GM12878 (cell line): ENCODE data around the gene DUSP8. TPM values are rescaled to one million over a fixed set of nuclear protein-coding genes. Genes with fewer than 3 reads are reported as not detected.

Experiments
- ATAC-seq: fragments of 200-7000 bp; cut with Tn5 transposase; 3 replicates; pipeline ENCODE4 v1.9.1; 2020; ENCODE audit warnings: mild to moderate bottlenecking, moderate library complexity
- BruUV-seq: library from RNA; stranded (reverse); fragments of 400-500 nt; replicated peaks from 2 replicates; lab custom pipeline; 2021; lab: Mats Ljungman, UMichigan
- CTCF ChIA-PET: fragments of 300-600 bp; sonication (Branson Sonifier 250); formaldehyde crosslinking; extraction: SDS; loops from one replicate; lab custom pipeline; 2021; ENCODE audit warnings: inconsistent platforms; lab: Yijun Ruan, JAX
- POLR2A ChIA-PET: fragments of 350-600 bp; formaldehyde crosslinking; extraction: SDS; loops from one replicate; lab custom pipeline; 2021; ENCODE audit warnings: inconsistent platforms; lab: Charles Lee
- RAD21 ChIA-PET: fragments of 300-600 bp; sonication (Branson Sonifier 250); formaldehyde crosslinking; loops from one replicate; lab custom pipeline; 2023; ENCODE audit warnings: antibody characterized with exemption; ENCODE audit not compliant: unreplicated experiment; lab: Charles Lee
- SMC1A ChIA-PET: fragments of 300-600 bp; sonication (Branson Sonifier 250); formaldehyde crosslinking; loops from one replicate; lab custom pipeline; 2023; ENCODE audit not compliant: unreplicated experiment, uncharacterized antibody; lab: Charles Lee
- DNase-seq: peaks from one replicate; pipeline ENCODE4 v3.0.0-alpha.2; 2011; ENCODE audit warnings: low read depth, low spot score
- FAIRE-seq: peaks from 3 replicates; lab custom pipeline; 2011; peaks lifted over from hg19 to GRCh38; lab: Jason Lieb, UNC
- H2AFZ ChIP-seq: 2 replicates; pipeline ENCODE4 v1.6.0; 2011; ENCODE audit warnings: low read depth, low read length, control low read depth; ENCODE audit not compliant: control insufficient read depth
- H3K27ac ChIP-seq: 2 replicates; pipeline ENCODE4 v1.5.1; 2011; ENCODE audit warnings: control low read depth; ENCODE audit not compliant: control insufficient read depth, insufficient read depth
- H3K27me3 ChIP-seq, 2 experiments: replicated peaks in 1 of 2; 2 replicates each; pipeline versions ENCODE4 v1.6.0 to v1.6.1; 2011; ENCODE audit warnings: low read length in 1 of 2; ENCODE audit not compliant: control insufficient read depth in 2 of 2, insufficient read depth in 2 of 2
- H3K36me3 ChIP-seq, 2 experiments: 2 replicates each; pipeline ENCODE4 v1.5.1; 2011; ENCODE audit warnings: low read length in 1 of 2; ENCODE audit not compliant: control insufficient read depth in 2 of 2, insufficient read depth in 2 of 2
- H3K4me1 ChIP-seq: 2 replicates; pipeline ENCODE4 v1.6.1; 2011; ENCODE audit warnings: mild to moderate bottlenecking, low read length, moderate library complexity, mixed read lengths; ENCODE audit not compliant: control insufficient read depth, insufficient read depth
- H3K4me2 ChIP-seq: 2 replicates; pipeline ENCODE4 v1.6.0; 2011; ENCODE audit warnings: control low read depth; ENCODE audit not compliant: control insufficient read depth, insufficient read depth
- H3K4me3 ChIP-seq: fragments of 200-600 bp; sonication (generic); 2 replicates; pipeline ENCODE4 v1.5.1; 2016
- H3K79me2 ChIP-seq: 2 replicates; pipeline ENCODE4 v1.6.0; 2011; ENCODE audit warnings: low read length; ENCODE audit not compliant: control insufficient read depth, insufficient read depth
- H3K9ac ChIP-seq: 2 replicates; pipeline ENCODE4 v1.8.0; 2011; ENCODE audit warnings: low read length, control low read depth, mixed read lengths; ENCODE audit not compliant: control insufficient read depth, insufficient read depth
- H3K9me3 ChIP-seq: replicated peaks from 3 replicates; pipeline ENCODE4 v1.5.1; 2011; ENCODE audit warnings: mild to moderate bottlenecking, low read length; ENCODE audit not compliant: control insufficient read depth, insufficient read depth
- H4K20me1 ChIP-seq: 2 replicates; pipeline ENCODE4 v1.6.0; 2011; ENCODE audit not compliant: control insufficient read depth, insufficient read depth
- BCL11A ChIP-seq: IDR thresholded peaks from 2 replicates; pipeline ENCODE4 v1.6.1; 2011; ENCODE audit warnings: low read depth, low read length
- BHLHE40 ChIP-seq, 2 experiments: fragments of 450-650 bp in 1 of 2; IDR thresholded peaks; 2 replicates each; pipeline ENCODE4 v1.6.1; 2011 to 2017; ENCODE audit warnings: low read depth in 2 of 2, borderline replicate concordance in 1 of 2, improper control_type of control experiment in 1 of 2, low read length in 1 of 2, mild to moderate bottlenecking in 1 of 2
- CBX5 ChIP-seq: sonication (generic); IDR thresholded peaks from 2 replicates; pipeline ENCODE4 v1.6.1; 2016; ENCODE audit warnings: low read depth, moderate library complexity, mild to moderate bottlenecking, inconsistent platforms
- CHD4 ChIP-seq: fragments of 200-600 bp; sonication (generic); IDR thresholded peaks from 2 replicates; pipeline ENCODE4 v1.6.1; 2016; ENCODE audit warnings: mild to moderate bottlenecking
- JUND ChIP-seq: IDR thresholded peaks from 2 replicates; pipeline ENCODE4 v1.6.1; 2012; ENCODE audit warnings: low read depth, mild to moderate bottlenecking, low read length, improper control_type of control experiment, moderate library complexity
- KDM1A ChIP-seq: fragments of 200-600 bp; sonication (generic); IDR thresholded peaks from 2 replicates; pipeline ENCODE4 v1.6.1; 2016; ENCODE audit warnings: borderline replicate concordance
- MYB ChIP-seq: fragments of 150-350 bp; IDR thresholded peaks from 2 replicates; pipeline ENCODE4 v1.6.1; 2014; ENCODE audit warnings: mild to moderate bottlenecking, low read depth, low read length, borderline replicate concordance
- MYC ChIP-seq: IDR thresholded peaks from 2 replicates; pipeline ENCODE4 v1.6.1; 2011; ENCODE audit warnings: mild to moderate bottlenecking, low read length, moderate library complexity, inconsistent platforms; ENCODE audit not compliant: insufficient read depth, insufficient replicate concordance, insufficient read length, severe bottlenecking
- NFIC ChIP-seq: IDR thresholded peaks from 2 replicates; pipeline ENCODE4 v1.6.1; 2012; ENCODE audit warnings: low read depth, mild to moderate bottlenecking, inconsistent platforms, low read length, moderate library complexity
- POLR2A ChIP-seq: IDR thresholded peaks from 2 replicates; pipeline ENCODE4 v1.6.1; 2011; ENCODE audit warnings: low read depth, mild to moderate bottlenecking, low read length
- POLR2AphosphoS5 ChIP-seq: IDR thresholded peaks from 2 replicates; pipeline ENCODE4 v1.6.1; 2011; ENCODE audit warnings: mild to moderate bottlenecking, low read length, inconsistent platforms
- TARDBP ChIP-seq: IDR thresholded peaks from 2 replicates; pipeline ENCODE4 v1.6.1; 2016; ENCODE audit warnings: borderline replicate concordance
- ZNF217 ChIP-seq: fragments of 450-650 bp; IDR thresholded peaks from 2 replicates; pipeline ENCODE4 v1.6.1; 2017; ENCODE audit warnings: antibody characterized with exemption, mild to moderate bottlenecking
- ZZZ3 ChIP-seq: IDR thresholded peaks from 2 replicates; pipeline ENCODE4 v1.6.1; 2011; ENCODE audit warnings: low read depth; ENCODE audit not compliant: control insufficient read depth, insufficient read length
- WGBS: methylation state at CpG from one replicate; pipeline ENCODE4 v1.1.6; 2016; ENCODE audit warnings: low lambda C conversion rate; ENCODE audit not compliant: insufficient replicate concordance, insufficient coverage; ENCODE audit errors: missing lambda C conversion rate; 5-methylcytosine and 5-hydroxymethylcytosine counted together
- in situ Hi-C: fragments of 300-500 bp; cut with MboI; formaldehyde crosslinking; loops from 9 replicates; pipeline ENCODE4 v1.14.3; 2018; ENCODE audit warnings: mixed read lengths
- intact Hi-C: fragments of 100-400 bp; cut with micrococcal nuclease; formaldehyde crosslinking; loops from one replicate; pipeline ENCODE4 v1.14.2; 2022; ENCODE audit not compliant: unreplicated experiment
- polyA plus RNA-seq, 11 experiments: library from polyadenylated mRNA; depleted of rRNA in 4 of 11; unstranded in 6 of 11; stranded (reverse) in 5 of 11; fragments of >200 nt; fragmentation: Nextera tagmentation in 4 of 11; fragmentation: Illumina TruSeq in 1 of 11; extraction: Ambion mirVana in 4 of 11; extraction: Trizol in 1 of 11; gene quantifications; 1 replicate in 1 of 11; 2 replicates in 10 of 11; pipeline versions ENCODE4 v1.2.1 to v1.2.3, GENCODE V29; 2011 to 2016; ENCODE audit warnings: inconsistent platforms in 2 of 11, missing spikeins in 2 of 11, low read depth in 1 of 11
- total RNA-seq, 4 experiments: library from RNA; depleted of rRNA in 3 of 4; stranded (reverse); fragments of >200 nt in 3 of 4; fragmentation: Illumina TruSeq in 1 of 4; extraction: Trizol in 1 of 4; gene quantifications; 2 replicates each; pipeline versions ENCODE4 v1.2.1 to v1.2.3, GENCODE V29; 2013 to 2021
- TF ChIP-seq, protein P1 (sequence below): fragments of 450-650 bp; IDR thresholded peaks from 2 replicates; pipeline ENCODE4 v1.6.1; 2017; ENCODE audit warnings: mild to moderate bottlenecking, moderate library complexity
- TF ChIP-seq, protein P2 (sequence below): fragments of 450-650 bp; IDR thresholded peaks from 2 replicates; pipeline ENCODE4 v1.6.1; 2018; ENCODE audit warnings: mild to moderate bottlenecking, low read depth, moderate library complexity; ENCODE audit not compliant: partially characterized antibody

DUSP8 gene
- total and polyA plus RNA-seq, 10 of the 15 experiments (the other 5 are each of a cell fraction or from before 2014, with no cell fraction given): 0.04 to 1.7 (median 0.26) TPM; not detected in 6

DNA sequence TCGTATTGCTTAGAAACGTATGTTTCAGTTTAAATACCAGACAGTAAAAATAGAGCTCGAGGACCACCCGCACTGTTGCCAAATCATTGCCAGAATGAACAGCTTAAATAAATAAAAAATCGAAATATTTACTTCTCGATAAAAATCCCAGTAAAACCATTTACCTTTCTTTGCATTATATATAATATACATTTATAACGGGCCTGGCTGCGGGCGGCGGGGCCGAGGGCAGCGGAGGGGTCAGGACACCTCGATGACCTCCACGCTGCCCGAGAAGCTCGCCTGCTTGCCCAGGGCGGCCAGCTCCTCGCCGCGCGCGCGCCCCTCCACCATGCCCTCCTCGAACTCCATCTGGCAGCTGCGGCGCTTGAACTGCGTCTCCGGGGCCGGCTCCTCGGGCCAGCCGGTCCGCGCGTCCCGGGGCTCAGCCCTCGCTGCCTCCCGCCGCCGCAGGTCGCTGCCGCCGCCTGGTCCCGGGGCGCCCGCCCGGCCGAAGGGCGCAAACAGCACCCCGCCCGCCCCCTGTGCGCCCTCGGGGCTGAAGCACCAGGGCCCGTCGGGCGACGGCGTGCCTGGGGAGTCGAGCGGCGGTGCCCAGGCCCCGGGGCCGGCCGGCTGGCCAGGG lies 15.7 kb downstream of the DUSP8 start:
- H3K9me3 ChIP-seq: no peaks in the 10 kb centered on the region
- H3K9ac ChIP-seq: no peak overlapping the region
- in situ Hi-C loops (no loop called here), intact Hi-C loops (no loop called here)
- SMC1A ChIA-PET: no interaction called here
- no peaks in the 10 kb centered on the region for H3K36me3 ChIP-seq
- H3K4me1 ChIP-seq: no peaks in the 10 kb centered on the region
- H2AFZ ChIP-seq: no peak overlapping the region
- H3K4me3 ChIP-seq: no peak overlapping the region
- H4K20me1 ChIP-seq: no peaks in the 10 kb centered on the region
- POLR2A ChIA-PET: no interaction called here
- WGBS: 62% methylated on average over 27 of the region's 63 CpGs
- CTCF ChIA-PET: interaction anchor here (0.8 kb wide), 1 partner anchor 10 kb away, joined by 3 read pairs; no protein-coding TSS in a partner anchor
- no peak overlapping the region for H3K4me2 ChIP-seq
- no peak for DNase-seq
- ATAC-seq: no peak
- RAD21 ChIA-PET: interaction anchor here (0.6 kb wide), 1 partner anchor 198 kb away, joined by 3 read pairs; no protein-coding TSS in a partner anchor
- no peaks in the 10 kb centered on the region for H3K27me3 ChIP-seq
- no peaks in the 10 kb centered on the region for H3K79me2 ChIP-seq
- no TSS peak for BruUV-seq
- no peak overlapping the region for H3K27ac ChIP-seq
- TF ChIP-seq, protein P1, sequence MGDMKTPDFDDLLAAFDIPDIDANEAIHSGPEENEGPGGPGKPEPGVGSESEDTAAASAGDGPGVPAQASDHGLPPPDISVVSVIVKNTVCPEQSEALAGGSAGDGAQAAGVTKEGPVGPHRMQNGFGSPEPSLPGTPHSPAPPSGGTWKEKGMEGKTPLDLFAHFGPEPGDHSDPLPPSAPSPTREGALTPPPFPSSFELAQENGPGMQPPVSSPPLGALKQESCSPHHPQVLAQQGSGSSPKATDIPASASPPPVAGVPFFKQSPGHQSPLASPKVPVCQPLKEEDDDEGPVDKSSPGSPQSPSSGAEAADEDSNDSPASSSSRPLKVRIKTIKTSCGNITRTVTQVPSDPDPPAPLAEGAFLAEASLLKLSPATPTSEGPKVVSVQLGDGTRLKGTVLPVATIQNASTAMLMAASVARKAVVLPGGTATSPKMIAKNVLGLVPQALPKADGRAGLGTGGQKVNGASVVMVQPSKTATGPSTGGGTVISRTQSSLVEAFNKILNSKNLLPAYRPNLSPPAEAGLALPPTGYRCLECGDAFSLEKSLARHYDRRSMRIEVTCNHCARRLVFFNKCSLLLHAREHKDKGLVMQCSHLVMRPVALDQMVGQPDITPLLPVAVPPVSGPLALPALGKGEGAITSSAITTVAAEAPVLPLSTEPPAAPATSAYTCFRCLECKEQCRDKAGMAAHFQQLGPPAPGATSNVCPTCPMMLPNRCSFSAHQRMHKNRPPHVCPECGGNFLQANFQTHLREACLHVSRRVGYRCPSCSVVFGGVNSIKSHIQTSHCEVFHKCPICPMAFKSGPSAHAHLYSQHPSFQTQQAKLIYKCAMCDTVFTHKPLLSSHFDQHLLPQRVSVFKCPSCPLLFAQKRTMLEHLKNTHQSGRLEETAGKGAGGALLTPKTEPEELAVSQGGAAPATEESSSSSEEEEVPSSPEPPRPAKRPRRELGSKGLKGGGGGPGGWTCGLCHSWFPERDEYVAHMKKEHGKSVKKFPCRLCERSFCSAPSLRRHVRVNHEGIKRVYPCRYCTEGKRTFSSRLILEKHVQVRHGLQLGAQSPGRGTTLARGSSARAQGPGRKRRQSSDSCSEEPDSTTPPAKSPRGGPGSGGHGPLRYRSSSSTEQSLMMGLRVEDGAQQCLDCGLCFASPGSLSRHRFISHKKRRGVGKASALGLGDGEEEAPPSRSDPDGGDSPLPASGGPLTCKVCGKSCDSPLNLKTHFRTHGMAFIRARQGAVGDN: no peak
- TF ChIP-seq POLR2A (no peak), BHLHE40 (IDR thresholded peaks at IDR 0.05; ENCODE audit: borderline replicate concordance in 1 of 2, low read depth in 2 of 2, low read length in 1 of 2) (no peak), ZZZ3 (no peak), TARDBP (no peak), BCL11A (no peak), POLR2AphosphoS5 (no peak), ZNF217 (no peak), CHD4 (no peak), KDM1A (no peak), MYB (no peak), MYC (no peak), NFIC (no peak), CBX5 (no peak), JUND (no peak)
- TF ChIP-seq, protein P2, sequence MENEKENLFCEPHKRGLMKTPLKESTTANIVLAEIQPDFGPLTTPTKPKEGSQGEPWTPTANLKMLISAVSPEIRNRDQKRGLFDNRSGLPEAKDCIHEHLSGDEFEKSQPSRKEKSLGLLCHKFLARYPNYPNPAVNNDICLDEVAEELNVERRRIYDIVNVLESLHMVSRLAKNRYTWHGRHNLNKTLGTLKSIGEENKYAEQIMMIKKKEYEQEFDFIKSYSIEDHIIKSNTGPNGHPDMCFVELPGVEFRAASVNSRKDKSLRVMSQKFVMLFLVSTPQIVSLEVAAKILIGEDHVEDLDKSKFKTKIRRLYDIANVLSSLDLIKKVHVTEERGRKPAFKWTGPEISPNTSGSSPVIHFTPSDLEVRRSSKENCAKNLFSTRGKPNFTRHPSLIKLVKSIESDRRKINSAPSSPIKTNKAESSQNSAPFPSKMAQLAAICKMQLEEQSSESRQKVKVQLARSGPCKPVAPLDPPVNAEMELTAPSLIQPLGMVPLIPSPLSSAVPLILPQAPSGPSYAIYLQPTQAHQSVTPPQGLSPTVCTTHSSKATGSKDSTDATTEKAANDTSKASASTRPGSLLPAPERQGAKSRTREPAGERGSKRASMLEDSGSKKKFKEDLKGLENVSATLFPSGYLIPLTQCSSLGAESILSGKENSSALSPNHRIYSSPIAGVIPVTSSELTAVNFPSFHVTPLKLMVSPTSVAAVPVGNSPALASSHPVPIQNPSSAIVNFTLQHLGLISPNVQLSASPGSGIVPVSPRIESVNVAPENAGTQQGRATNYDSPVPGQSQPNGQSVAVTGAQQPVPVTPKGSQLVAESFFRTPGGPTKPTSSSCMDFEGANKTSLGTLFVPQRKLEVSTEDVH: no peak
- no peak for FAIRE-seq
